HEK293 (cell line): Measurements from ENCODE around the gene PLA2G4B.

ENCODE experiments used
- GLI4 ChIP-seq: fragments of 450-650 bp; formaldehyde crosslinking; IDR thresholded peaks from 2 replicates; pipeline ENCODE4 v1.5.1; 2016; ENCODE audit warnings: missing biosample characterization, missing genetic modification characterization
- GLIS2 ChIP-seq: fragments of 450-650 bp; formaldehyde crosslinking; IDR thresholded peaks from 2 replicates; pipeline ENCODE4 v1.5.1; 2016; ENCODE audit warnings: missing biosample characterization, missing genetic modification characterization
- HIC1 ChIP-seq: fragments of 450-650 bp; formaldehyde crosslinking; IDR thresholded peaks from 2 replicates; pipeline ENCODE4 v1.5.1; 2016; ENCODE audit warnings: missing biosample characterization, missing genetic modification characterization
- HOXA7 ChIP-seq: sonication (generic); formaldehyde crosslinking; IDR thresholded peaks from 2 replicates; pipeline ENCODE4 v1.8.1; 2022; ENCODE audit warnings: missing genetic modification reagents, borderline replicate concordance
- KLF1 ChIP-seq: fragments of 450-650 bp; formaldehyde crosslinking; IDR thresholded peaks from 2 replicates; pipeline ENCODE4 v1.5.1; 2016; ENCODE audit warnings: missing biosample characterization, missing genetic modification characterization
- OSR2 ChIP-seq: fragments of 450-650 bp; formaldehyde crosslinking; IDR thresholded peaks from 2 replicates; pipeline ENCODE4 v1.5.1; 2016; ENCODE audit warnings: missing biosample characterization, missing genetic modification characterization
- OVOL3 ChIP-seq: fragments of 450-650 bp; formaldehyde crosslinking; IDR thresholded peaks from 2 replicates; pipeline ENCODE4 v1.5.1; 2016; ENCODE audit warnings: missing biosample characterization, missing genetic modification characterization
- REPIN1 ChIP-seq: fragments of 450-650 bp; formaldehyde crosslinking; IDR thresholded peaks from 2 replicates; pipeline ENCODE4 v1.5.1; 2017; ENCODE audit warnings: missing biosample characterization, missing genetic modification characterization, low read depth
- SCRT2 ChIP-seq: fragments of 450-650 bp; formaldehyde crosslinking; IDR thresholded peaks from 2 replicates; pipeline ENCODE4 v1.5.1; 2016; ENCODE audit warnings: missing biosample characterization, missing genetic modification characterization
- ZNF16 ChIP-seq: fragments of 450-650 bp; formaldehyde crosslinking; IDR thresholded peaks from 2 replicates; pipeline ENCODE4 v1.5.1; 2016; ENCODE audit warnings: low read depth, missing biosample characterization, missing genetic modification characterization
- ZNF202 ChIP-seq: fragments of 450-650 bp; formaldehyde crosslinking; IDR thresholded peaks from 2 replicates; pipeline ENCODE4 v1.5.1; 2016; ENCODE audit warnings: missing biosample characterization, missing genetic modification characterization, borderline replicate concordance
- ZNF324 ChIP-seq: fragments of 450-650 bp; formaldehyde crosslinking; IDR thresholded peaks from 2 replicates; pipeline ENCODE4 v1.5.1; 2016; ENCODE audit warnings: missing biosample characterization, missing genetic modification characterization
- ZNF335 ChIP-seq: fragments of 450-650 bp; formaldehyde crosslinking; conservative IDR thresholded peaks from 2 replicates; pipeline ENCODE4 v1.5.1; 2016; ENCODE audit warnings: missing biosample characterization, missing genetic modification characterization
- ZNF426 ChIP-seq: fragments of 450-650 bp; formaldehyde crosslinking; IDR thresholded peaks from 2 replicates; pipeline ENCODE4 v1.5.1; 2017; ENCODE audit warnings: missing biosample characterization, missing genetic modification characterization, mild to moderate bottlenecking, inconsistent platforms, moderate library complexity
- ZNF488 ChIP-seq: fragments of 450-650 bp; formaldehyde crosslinking; IDR thresholded peaks from 2 replicates; pipeline ENCODE4 v1.5.1; 2016; ENCODE audit warnings: missing biosample characterization, missing genetic modification characterization
- ZNF514 ChIP-seq: fragments of 450-650 bp; formaldehyde crosslinking; IDR thresholded peaks from 2 replicates; pipeline ENCODE4 v1.5.1; 2016; ENCODE audit warnings: missing biosample characterization, missing genetic modification characterization
- ZNF518A ChIP-seq: fragments of 450-650 bp; formaldehyde crosslinking; conservative IDR thresholded peaks from 2 replicates; pipeline ENCODE4 v1.5.1; 2016; ENCODE audit warnings: low read depth, missing biosample characterization, missing genetic modification characterization
- ZNF558 ChIP-seq: fragments of 450-650 bp; formaldehyde crosslinking; IDR thresholded peaks from 2 replicates; pipeline ENCODE4 v1.5.1; 2016; ENCODE audit warnings: missing biosample characterization, missing genetic modification characterization
- ZNF621 ChIP-seq: fragments of 450-650 bp; formaldehyde crosslinking; IDR thresholded peaks from 2 replicates; pipeline ENCODE4 v1.5.1; 2017; ENCODE audit warnings: missing biosample characterization, missing genetic modification characterization
- ZNF664 ChIP-seq: fragments of 450-650 bp; formaldehyde crosslinking; IDR thresholded peaks from 2 replicates; pipeline ENCODE4 v1.5.1; 2016; ENCODE audit warnings: missing biosample characterization, missing genetic modification characterization
- ZNF704 ChIP-seq: fragments of 450-650 bp; formaldehyde crosslinking; IDR thresholded peaks from 2 replicates; pipeline ENCODE4 v1.5.1; 2016; ENCODE audit warnings: missing biosample characterization, missing genetic modification characterization
- ZNF837 ChIP-seq: fragments of 450-650 bp; formaldehyde crosslinking; IDR thresholded peaks from 2 replicates; pipeline ENCODE4 v1.5.1; 2016; ENCODE audit warnings: missing biosample characterization, missing genetic modification characterization
- TF ChIP-seq, protein P1 (sequence below): fragments of 450-650 bp; formaldehyde crosslinking; IDR thresholded peaks from 2 replicates; pipeline ENCODE4 v1.5.1; 2017; ENCODE audit warnings: missing biosample characterization, mild to moderate bottlenecking, missing genetic modification characterization, moderate library complexity
- TF ChIP-seq, protein P2 (sequence below): fragments of 450-650 bp; formaldehyde crosslinking; IDR thresholded peaks from 2 replicates; pipeline ENCODE4 v1.5.1; 2017; ENCODE audit warnings: missing biosample characterization, missing genetic modification characterization
- TF ChIP-seq, protein P3 (sequence below): fragments of 450-650 bp; formaldehyde crosslinking; optimal IDR thresholded peaks from 2 replicates; pipeline ENCODE3; 2016; ENCODE audit warnings: missing biosample characterization, mild to moderate bottlenecking, missing genetic modification characterization

The PLA2G4B gene

GRCh38 chr15:41827880-41828806 is 10.5 kb upstream of the PLA2G4B start, which contains the start of gene JMJD7 (continued):
- TF ChIP-seq, protein P1, sequence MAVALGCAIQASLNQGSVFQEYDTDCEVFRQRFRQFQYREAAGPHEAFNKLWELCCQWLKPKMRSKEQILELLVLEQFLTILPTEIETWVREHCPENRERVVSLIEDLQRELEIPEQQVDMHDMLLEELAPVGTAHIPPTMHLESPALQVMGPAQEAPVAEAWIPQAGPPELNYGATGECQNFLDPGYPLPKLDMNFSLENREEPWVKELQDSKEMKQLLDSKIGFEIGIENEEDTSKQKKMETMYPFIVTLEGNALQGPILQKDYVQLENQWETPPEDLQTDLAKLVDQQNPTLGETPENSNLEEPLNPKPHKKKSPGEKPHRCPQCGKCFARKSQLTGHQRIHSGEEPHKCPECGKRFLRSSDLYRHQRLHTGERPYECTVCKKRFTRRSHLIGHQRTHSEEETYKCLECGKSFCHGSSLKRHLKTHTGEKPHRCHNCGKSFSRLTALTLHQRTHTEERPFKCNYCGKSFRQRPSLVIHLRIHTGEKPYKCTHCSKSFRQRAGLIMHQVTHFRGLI (tag by site-specific recombination): no peak
- no peak for TF ChIP-seq OVOL3
- TF ChIP-seq ZNF335 (tag by site-specific recombination): no peak
- TF ChIP-seq ZNF488: no peak
- no peak for TF ChIP-seq ZNF558
- TF ChIP-seq HOXA7 (CRISPR knock-in tag): no peak
- no peak for TF ChIP-seq REPIN1 (tag by site-specific recombination)
- TF ChIP-seq GLIS2 (tag by site-specific recombination): peak; percentile 72; the same call in 1 of the 2 replicates
- no peak for TF ChIP-seq HIC1 (tag by site-specific recombination)
- no peak for TF ChIP-seq ZNF202 (tag by site-specific recombination)
- no peak for TF ChIP-seq ZNF16 (tag by site-specific recombination)
- TF ChIP-seq ZNF837 (tag by site-specific recombination): no peak
- TF ChIP-seq, protein P2, sequence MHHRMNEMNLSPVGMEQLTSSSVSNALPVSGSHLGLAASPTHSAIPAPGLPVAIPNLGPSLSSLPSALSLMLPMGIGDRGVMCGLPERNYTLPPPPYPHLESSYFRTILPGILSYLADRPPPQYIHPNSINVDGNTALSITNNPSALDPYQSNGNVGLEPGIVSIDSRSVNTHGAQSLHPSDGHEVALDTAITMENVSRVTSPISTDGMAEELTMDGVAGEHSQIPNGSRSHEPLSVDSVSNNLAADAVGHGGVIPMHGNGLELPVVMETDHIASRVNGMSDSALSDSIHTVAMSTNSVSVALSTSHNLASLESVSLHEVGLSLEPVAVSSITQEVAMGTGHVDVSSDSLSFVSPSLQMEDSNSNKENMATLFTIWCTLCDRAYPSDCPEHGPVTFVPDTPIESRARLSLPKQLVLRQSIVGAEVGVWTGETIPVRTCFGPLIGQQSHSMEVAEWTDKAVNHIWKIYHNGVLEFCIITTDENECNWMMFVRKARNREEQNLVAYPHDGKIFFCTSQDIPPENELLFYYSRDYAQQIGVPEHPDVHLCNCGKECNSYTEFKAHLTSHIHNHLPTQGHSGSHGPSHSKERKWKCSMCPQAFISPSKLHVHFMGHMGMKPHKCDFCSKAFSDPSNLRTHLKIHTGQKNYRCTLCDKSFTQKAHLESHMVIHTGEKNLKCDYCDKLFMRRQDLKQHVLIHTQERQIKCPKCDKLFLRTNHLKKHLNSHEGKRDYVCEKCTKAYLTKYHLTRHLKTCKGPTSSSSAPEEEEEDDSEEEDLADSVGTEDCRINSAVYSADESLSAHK (tag by site-specific recombination): no peak
- TF ChIP-seq KLF1 (tag by site-specific recombination): no peak; the same call in 1 of the 2 replicates
- no peak for TF ChIP-seq SCRT2 (tag by site-specific recombination)
- TF ChIP-seq ZNF664: no peak
- no peak for TF ChIP-seq ZNF621
- TF ChIP-seq OSR2 (tag by site-specific recombination): no peak
- no peak for TF ChIP-seq ZNF518A (tag by site-specific recombination)
- no peak for TF ChIP-seq GLI4 (tag by site-specific recombination)
- no peak for TF ChIP-seq ZNF704 (tag by site-specific recombination)
- no peak for TF ChIP-seq ZNF514 (tag by site-specific recombination)
- TF ChIP-seq ZNF324: no peak
- TF ChIP-seq ZNF426 (tag by site-specific recombination): no peak
- TF ChIP-seq, protein P3, sequence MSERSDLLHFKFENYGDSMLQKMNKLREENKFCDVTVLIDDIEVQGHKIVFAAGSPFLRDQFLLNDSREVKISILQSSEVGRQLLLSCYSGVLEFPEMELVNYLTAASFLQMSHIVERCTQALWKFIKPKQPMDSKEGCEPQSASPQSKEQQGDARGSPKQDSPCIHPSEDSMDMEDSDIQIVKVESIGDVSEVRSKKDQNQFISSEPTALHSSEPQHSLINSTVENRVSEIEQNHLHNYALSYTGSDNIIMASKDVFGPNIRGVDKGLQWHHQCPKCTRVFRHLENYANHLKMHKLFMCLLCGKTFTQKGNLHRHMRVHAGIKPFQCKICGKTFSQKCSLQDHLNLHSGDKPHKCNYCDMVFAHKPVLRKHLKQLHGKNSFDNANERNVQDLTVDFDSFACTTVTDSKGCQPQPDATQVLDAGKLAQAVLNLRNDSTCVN (tag by site-specific recombination): peak; percentile 83
